GM21515 (cell line): ENCODE data around the gene LUZP2.

Experiments used
- ATAC-seq: cut with Tn5 transposase; IDR thresholded peaks from one replicate; pipeline ENCODE4 v1.9.1; 2021; ENCODE audit not compliant: unreplicated experiment

LUZP2 gene

GRCh38 chr11:24805671-24806070, 308.8 kb downstream of the LUZP2 start:
- ATAC-seq: no peak

- ATAC-seq: no peak
These were observed 311.3 kb downstream of the LUZP2 start for GRCh38 chr11:24808173-24808572.

- no peak for ATAC-seq
These were observed 322.2 kb downstream of the LUZP2 start for GRCh38 chr11:24819006-24819405.

- no peak for ATAC-seq
These were observed 323.1 kb downstream of the LUZP2 start for GRCh38 chr11:24819863-24820434.

GRCh38 chr11:24820541-24820940, 323.7 kb downstream of the LUZP2 start:
- ATAC-seq: no peak

GRCh38 chr11:24828938-24829605, 332.2 kb downstream of the LUZP2 start:
- ATAC-seq: no peak

GRCh38 chr11:24833573-24833972, 336.7 kb downstream of the LUZP2 start:
- ATAC-seq: no peak

GRCh38 chr11:24837112-24837511, 340.3 kb downstream of the LUZP2 start:
- no peak for ATAC-seq

GRCh38 chr11:24842308-24842707, 345.5 kb downstream of the LUZP2 start:
- no peak for ATAC-seq

- no peak for ATAC-seq
These were observed 347.6 kb downstream of the LUZP2 start for GRCh38 chr11:24844406-24844805.

- ATAC-seq: no peak
These were observed 352.0 kb downstream of the LUZP2 start for GRCh38 chr11:24848857-24849256.

GRCh38 chr11:24855951-24856350, 359.1 kb downstream of the LUZP2 start:
- ATAC-seq: no peak

- ATAC-seq: no peak
These were observed 363.0 kb downstream of the LUZP2 start for GRCh38 chr11:24859801-24860300.

- ATAC-seq: no peak
These were observed 364.6 kb downstream of the LUZP2 start for GRCh38 chr11:24861440-24861839.

GRCh38 chr11:24866743-24867142, 369.9 kb downstream of the LUZP2 start:
- ATAC-seq: no peak

- no peak for ATAC-seq
These were observed 373.2 kb downstream of the LUZP2 start for GRCh38 chr11:24870048-24870447.

- no peak for ATAC-seq
These were observed 375.3 kb downstream of the LUZP2 start for GRCh38 chr11:24872186-24872585.

- ATAC-seq: no peak
These were observed 375.9 kb downstream of the LUZP2 start for GRCh38 chr11:24872651-24873311.

GRCh38 chr11:24880962-24881361, 384.1 kb downstream of the LUZP2 start:
- no peak for ATAC-seq

GRCh38 chr11:24885580-24886173, 388.8 kb downstream of the LUZP2 start:
- no peak for ATAC-seq

GRCh38 chr11:24886880-24887619, 390.2 kb downstream of the LUZP2 start:
- ATAC-seq: no peak
